SU-DHL-6 (cell line): ENCODE measurements around the gene SYNPO2L.

Experiments used
- H2AFZ ChIP-seq: fragments of 200-600 bp; sonication (generic); 2 replicates; pipeline ENCODE4 v1.6.1; 2014; ENCODE audit warnings: low read depth, mild to moderate bottlenecking, moderate library complexity, mixed read lengths, antibody characterized with exemption, low read length; ENCODE audit not compliant: severe bottlenecking
- H3F3A ChIP-seq: fragments of 200-600 bp; shearing (Covaris generic); 2 replicates; pipeline ENCODE4 v1.6.0; 2016; ENCODE audit warnings: antibody characterized with exemption, mild to moderate bottlenecking; ENCODE audit not compliant: insufficient read depth
- H3K27ac ChIP-seq: fragments of 200-600 bp; sonication (generic); 2 replicates; pipeline ENCODE4 v1.5.1; 2016; ENCODE audit warnings: low read depth, mild to moderate bottlenecking, low read length, moderate library complexity, mixed read lengths
- H3K27me3 ChIP-seq: fragments of 200-600 bp; sonication (generic), shearing (Covaris generic); 2 replicates; pipeline ENCODE4 v1.6.0; 2014; ENCODE audit warnings: mild to moderate bottlenecking, low read length
- H3K36me3 ChIP-seq: fragments of 200-600 bp; sonication (generic); 2 replicates; pipeline ENCODE4 v1.6.1; 2014; ENCODE audit warnings: mild to moderate bottlenecking, low read length, mixed read lengths
- H3K4me2 ChIP-seq: fragments of 300-600, 200-600 bp; shearing (Covaris generic), sonication (generic); 2 replicates; pipeline ENCODE4 v1.6.0; 2014; ENCODE audit warnings: low read length, low read depth, mild to moderate bottlenecking; ENCODE audit not compliant: poor library complexity, severe bottlenecking
- H3K4me3 ChIP-seq: fragments of 200-600 bp; sonication (generic); 2 replicates; pipeline ENCODE4 v1.5.1; 2014; ENCODE audit warnings: antibody characterized with exemption, low read length, mild to moderate bottlenecking, mixed read lengths; ENCODE audit not compliant: insufficient read depth, poor library complexity, severe bottlenecking
- H3K79me2 ChIP-seq: fragments of 200-600 bp; sonication (generic); 2 replicates; pipeline ENCODE4 v1.6.1; 2014; ENCODE audit warnings: mild to moderate bottlenecking, low read length, moderate library complexity; ENCODE audit not compliant: insufficient read depth
- H3K9ac ChIP-seq: fragments of 200-600 bp; sonication (generic); 2 replicates; pipeline ENCODE4 v1.7.0; 2014; ENCODE audit warnings: mild to moderate bottlenecking, low read length
- H3K9me2 ChIP-seq: fragments of 200-600 bp; sonication (generic); replicated peaks from 2 replicates; pipeline ENCODE4 v1.6.1; 2014; ENCODE audit warnings: low read length; ENCODE audit not compliant: insufficient read depth
- H3K9me3 ChIP-seq: fragments of 200-600 bp; sonication (generic); 2 replicates; pipeline ENCODE4 v1.6.1; 2014; ENCODE audit warnings: low read length, mixed read lengths; ENCODE audit not compliant: insufficient read depth
- H4K20me1 ChIP-seq: fragments of 200-600 bp; sonication (generic); 2 replicates; pipeline ENCODE4 v1.6.1; 2014; ENCODE audit warnings: low read depth, mild to moderate bottlenecking, antibody characterized with exemption, low read length, moderate library complexity, mixed read lengths
- EZH2phosphoT487 ChIP-seq: fragments of 200-600 bp; sonication (generic), shearing (Covaris generic); conservative IDR thresholded peaks from 2 replicates; pipeline ENCODE4 v1.6.1; 2018; ENCODE audit warnings: mild to moderate bottlenecking, antibody characterized with exemption, low read length, moderate library complexity, mixed read lengths
- TF ChIP-seq, protein P1 (sequence below): fragments of 200-600 bp; sonication (generic); IDR thresholded peaks from one replicate; pipeline ENCODE4 v1.5.1; 2017; ENCODE audit warnings: antibody characterized with exemption, mild to moderate bottlenecking, low read length, moderate library complexity; ENCODE audit not compliant: insufficient read depth, poor library complexity, severe bottlenecking

The SYNPO2L gene

DNA sequence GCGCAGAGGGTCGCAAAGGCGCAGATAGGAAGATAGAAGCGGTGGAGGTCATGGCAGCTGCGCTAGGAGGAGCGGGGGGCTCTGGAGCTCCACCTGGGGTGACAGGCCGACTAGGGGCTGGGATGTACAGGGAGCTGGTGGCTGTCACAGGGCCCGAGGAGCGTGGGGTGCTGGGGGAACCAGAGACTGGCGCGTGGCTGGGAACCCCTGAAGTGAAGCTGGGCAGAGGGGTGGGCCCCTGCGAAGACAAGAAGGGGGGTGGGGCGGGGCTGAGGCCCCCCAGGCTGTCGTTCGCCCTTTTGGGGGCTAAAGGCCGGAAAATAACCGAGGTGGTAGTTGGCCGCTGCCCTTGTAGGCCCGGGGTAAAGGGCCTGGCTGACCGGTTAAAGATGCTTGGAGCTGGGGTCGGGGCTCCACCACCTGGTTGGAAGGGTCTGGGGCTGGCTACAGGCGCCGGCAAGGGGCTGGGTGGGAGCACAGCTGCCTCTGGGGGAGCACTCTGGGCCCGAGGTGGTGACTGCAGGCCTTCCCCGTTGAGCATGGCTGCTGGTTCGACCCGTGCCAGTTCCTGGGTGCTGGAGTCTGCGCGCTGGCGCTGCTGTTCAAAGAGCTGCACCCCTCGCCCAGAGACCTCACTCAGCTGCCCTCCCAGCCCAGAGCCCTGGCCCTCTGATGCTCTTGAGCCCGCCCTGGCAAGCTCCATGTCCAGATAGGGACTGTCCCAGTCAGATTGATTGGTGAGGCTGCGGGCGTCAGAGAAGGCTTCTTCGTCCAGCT, 7.8 kb downstream of the SYNPO2L start:
- Histone ChIP-seq H3K9ac (no peak overlapping the region), H3K9me3 (no peaks in the 10 kb centered on the region), H3K4me3 (no peak overlapping the region), H3K36me3 (no peaks in the 10 kb centered on the region), H3K27ac (no peak overlapping the region), H2AFZ (no peak overlapping the region), H3K4me2 (no peak overlapping the region), H3F3A (no peaks in the 10 kb centered on the region), H3K27me3 (no peaks in the 10 kb centered on the region), H3K9me2 (no peaks in the 10 kb centered on the region), H4K20me1 (no peaks in the 10 kb centered on the region), H3K79me2 (no peaks in the 10 kb centered on the region)
- TF ChIP-seq EZH2phosphoT487, result no peak

DNA sequence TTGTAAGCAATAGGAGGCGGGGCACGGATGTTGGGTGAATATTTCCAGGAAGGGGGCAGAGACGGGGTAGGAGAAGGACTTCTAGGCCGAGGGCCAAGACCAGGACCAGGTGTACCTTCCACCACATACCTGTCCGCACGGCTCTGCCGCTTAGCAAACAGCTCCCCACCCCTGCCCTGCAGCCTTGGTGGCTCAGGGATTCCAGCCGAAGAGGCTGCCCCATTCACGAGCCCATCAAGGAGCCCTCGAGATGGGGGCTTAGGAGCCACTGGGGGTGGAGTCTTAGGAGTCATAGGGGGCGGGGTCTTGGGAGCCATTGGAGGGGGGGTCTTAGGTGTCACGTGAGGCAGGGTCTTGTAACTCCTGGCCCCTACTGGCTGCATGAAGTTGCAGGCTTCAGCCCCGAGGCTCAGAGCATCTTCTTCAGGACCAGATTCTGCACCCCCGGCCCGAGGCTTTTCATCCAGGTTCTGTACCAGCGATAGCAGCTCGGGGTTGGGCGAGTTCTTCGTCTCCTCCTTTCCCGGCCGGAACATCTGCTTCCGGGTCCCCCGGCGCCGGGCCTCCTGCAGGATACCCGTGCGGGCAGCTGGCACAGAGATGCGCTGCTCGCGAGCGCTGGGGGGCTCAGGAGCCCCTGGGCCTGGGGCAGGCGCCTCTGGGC, 8.5 kb downstream of the SYNPO2L start:
- H4K20me1 ChIP-seq, result no peaks in the 10 kb centered on the region
- no peak overlapping the region for H3K4me2 ChIP-seq
- no peaks in the 10 kb centered on the region for H3K9me2 ChIP-seq
- no peak for TF ChIP-seq EZH2phosphoT487
- TF ChIP-seq, protein P1, sequence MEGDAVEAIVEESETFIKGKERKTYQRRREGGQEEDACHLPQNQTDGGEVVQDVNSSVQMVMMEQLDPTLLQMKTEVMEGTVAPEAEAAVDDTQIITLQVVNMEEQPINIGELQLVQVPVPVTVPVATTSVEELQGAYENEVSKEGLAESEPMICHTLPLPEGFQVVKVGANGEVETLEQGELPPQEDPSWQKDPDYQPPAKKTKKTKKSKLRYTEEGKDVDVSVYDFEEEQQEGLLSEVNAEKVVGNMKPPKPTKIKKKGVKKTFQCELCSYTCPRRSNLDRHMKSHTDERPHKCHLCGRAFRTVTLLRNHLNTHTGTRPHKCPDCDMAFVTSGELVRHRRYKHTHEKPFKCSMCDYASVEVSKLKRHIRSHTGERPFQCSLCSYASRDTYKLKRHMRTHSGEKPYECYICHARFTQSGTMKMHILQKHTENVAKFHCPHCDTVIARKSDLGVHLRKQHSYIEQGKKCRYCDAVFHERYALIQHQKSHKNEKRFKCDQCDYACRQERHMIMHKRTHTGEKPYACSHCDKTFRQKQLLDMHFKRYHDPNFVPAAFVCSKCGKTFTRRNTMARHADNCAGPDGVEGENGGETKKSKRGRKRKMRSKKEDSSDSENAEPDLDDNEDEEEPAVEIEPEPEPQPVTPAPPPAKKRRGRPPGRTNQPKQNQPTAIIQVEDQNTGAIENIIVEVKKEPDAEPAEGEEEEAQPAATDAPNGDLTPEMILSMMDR, result no peak
- no peaks in the 10 kb centered on the region for H3K79me2 ChIP-seq
- H3K9ac ChIP-seq, result no peak overlapping the region
- no peak overlapping the region for H2AFZ ChIP-seq
- H3K36me3 ChIP-seq, result no peaks in the 10 kb centered on the region
- H3F3A ChIP-seq, result no peaks in the 10 kb centered on the region
- H3K4me3 ChIP-seq, result no peak overlapping the region
- H3K9me3 ChIP-seq, result no peaks in the 10 kb centered on the region
- no peaks in the 10 kb centered on the region for H3K27me3 ChIP-seq
- no peak overlapping the region for H3K27ac ChIP-seq

DNA sequence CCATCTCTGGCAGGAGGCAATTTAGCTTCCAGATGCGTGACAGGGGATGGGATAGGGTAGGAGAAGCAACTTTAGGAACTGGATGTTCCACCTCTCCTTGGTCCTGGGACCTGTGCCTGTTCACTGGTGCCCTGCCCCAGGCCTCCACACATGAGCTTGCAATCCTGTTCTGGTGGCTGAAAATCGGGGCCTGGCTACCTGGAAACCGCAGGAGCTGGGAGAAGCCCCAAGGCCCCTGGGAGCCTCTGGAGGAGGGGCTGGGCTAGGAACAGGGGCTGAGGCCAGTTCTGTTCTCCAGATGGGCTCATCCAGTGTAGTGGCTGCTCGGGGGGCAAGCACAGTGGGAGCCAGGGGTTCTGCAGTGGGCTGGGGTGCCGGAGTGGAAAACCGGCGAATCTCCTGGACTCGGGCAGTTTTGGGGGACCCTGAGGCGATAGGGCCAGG, 9.2 kb downstream of the SYNPO2L start:
- Histone ChIP-seq H3K4me2 (no peak overlapping the region), H3K9ac (no peak overlapping the region)

More for the DNA sequence above, 9.2 kb downstream of the SYNPO2L start:
- Histone ChIP-seq H3K27me3 (no peaks in the 10 kb centered on the region), H3K9me2 (no peaks in the 10 kb centered on the region), H3K27ac (no peak overlapping the region), H3K79me2 (no peaks in the 10 kb centered on the region), H2AFZ (no peak overlapping the region), H3K36me3 (no peaks in the 10 kb centered on the region), H3K4me3 (no peak overlapping the region), H3F3A (no peaks in the 10 kb centered on the region), H4K20me1 (no peaks in the 10 kb centered on the region), H3K9me3 (no peaks in the 10 kb centered on the region)
- no peak for TF ChIP-seq EZH2phosphoT487
- TF ChIP-seq, protein P1, result no peak
